Measurements from ENCODE around the gene IRF9. TPM values are rescaled to one million over a fixed set of nuclear protein-coding genes. Genes with fewer than 3 reads are reported as not detected.

Gene IRF9
- total RNA-seq, 1 donor from 2014 or later: 45.1 TPM

- TF ChIP-seq, protein P1, sequence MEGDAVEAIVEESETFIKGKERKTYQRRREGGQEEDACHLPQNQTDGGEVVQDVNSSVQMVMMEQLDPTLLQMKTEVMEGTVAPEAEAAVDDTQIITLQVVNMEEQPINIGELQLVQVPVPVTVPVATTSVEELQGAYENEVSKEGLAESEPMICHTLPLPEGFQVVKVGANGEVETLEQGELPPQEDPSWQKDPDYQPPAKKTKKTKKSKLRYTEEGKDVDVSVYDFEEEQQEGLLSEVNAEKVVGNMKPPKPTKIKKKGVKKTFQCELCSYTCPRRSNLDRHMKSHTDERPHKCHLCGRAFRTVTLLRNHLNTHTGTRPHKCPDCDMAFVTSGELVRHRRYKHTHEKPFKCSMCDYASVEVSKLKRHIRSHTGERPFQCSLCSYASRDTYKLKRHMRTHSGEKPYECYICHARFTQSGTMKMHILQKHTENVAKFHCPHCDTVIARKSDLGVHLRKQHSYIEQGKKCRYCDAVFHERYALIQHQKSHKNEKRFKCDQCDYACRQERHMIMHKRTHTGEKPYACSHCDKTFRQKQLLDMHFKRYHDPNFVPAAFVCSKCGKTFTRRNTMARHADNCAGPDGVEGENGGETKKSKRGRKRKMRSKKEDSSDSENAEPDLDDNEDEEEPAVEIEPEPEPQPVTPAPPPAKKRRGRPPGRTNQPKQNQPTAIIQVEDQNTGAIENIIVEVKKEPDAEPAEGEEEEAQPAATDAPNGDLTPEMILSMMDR (conservative IDR thresholded peaks at IDR 0.05; ENCODE audit: low read depth, low read length): no peak
Observed at GRCh38 chr14:24187539-24187915, 26.5 kb downstream of the IRF9 start.

DNA sequence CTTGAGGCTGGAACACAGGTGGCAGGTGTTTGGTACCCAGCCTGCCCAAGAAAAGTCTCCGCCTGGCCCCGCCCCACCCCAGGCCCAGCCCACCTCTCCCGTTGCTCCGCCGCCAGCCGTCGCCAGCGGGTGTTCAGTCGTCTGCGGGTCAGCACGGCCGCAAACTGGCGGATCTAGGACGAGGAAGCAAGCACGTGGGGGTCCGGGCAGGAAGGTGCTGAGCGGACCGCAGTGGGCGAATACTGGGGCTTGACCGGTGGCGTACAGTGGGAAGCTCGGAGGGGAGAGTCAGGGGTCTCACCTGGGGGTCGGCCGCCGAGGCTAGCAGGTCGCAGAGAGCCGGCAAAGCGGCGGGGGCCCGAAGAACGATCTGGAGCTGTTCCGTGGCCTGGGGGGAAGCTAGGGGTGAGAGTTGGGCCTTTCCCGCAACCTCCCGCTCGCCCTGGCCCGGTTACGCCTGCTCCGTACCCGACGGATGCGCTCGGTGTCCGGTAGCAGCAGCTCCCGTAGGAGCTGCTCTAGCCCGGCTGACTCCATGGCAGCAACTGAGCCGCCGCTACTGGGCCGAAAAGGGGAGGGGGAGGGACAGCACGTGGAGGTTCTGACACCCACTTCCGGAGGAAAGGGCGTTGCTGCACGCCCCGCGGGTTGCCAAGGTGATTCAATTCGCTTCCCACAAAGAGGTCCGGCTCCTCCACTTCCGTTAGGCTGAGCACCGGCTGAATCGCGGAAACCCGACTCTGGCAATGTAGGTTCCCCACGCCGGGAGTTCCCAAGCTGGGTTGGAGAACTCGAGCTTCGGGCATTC is 27.4 kb downstream of the IRF9 start, which contains the start of gene IPO4:
IPO4 (minus strand) TSS at position 566 of the 808 bp plus-strand sequence; CDS start at position 537, 29 bp downstream.
- TF ChIP-seq, protein P1 (conservative IDR thresholded peaks at IDR 0.05; ENCODE audit: low read depth, low read length): no peak
- peak; percentile 84 for DNase-seq (ENCODE audit: low read depth)
- peak within 1 kb of the TSS; percentile 93 for H3K4me3 ChIP-seq (ENCODE audit: low read depth, low read length)

More at GRCh38 chr14:24187539-24187915, 26.5 kb downstream of the IRF9 start:
- DNase-seq (ENCODE audit: low read depth): no peak
- peak overlapping the region; percentile 93 for H3K4me3 ChIP-seq (ENCODE audit: low read depth, low read length)

- TF ChIP-seq, protein P1 (conservative IDR thresholded peaks at IDR 0.05; ENCODE audit: low read depth, low read length): no peak
- DNase-seq (ENCODE audit: low read depth): no peak
- peak overlapping the region; percentile 93 for H3K4me3 ChIP-seq (ENCODE audit: low read depth, low read length)
Observed at GRCh38 chr14:24189059-24189375, 28.0 kb downstream of the IRF9 start.

GRCh38 chr14:24189460-24189859 is 28.4 kb downstream of the IRF9 start:
- no peak overlapping the region for H3K4me3 ChIP-seq (ENCODE audit: low read depth, low read length)
- TF ChIP-seq, protein P1 (conservative IDR thresholded peaks at IDR 0.05; ENCODE audit: low read depth, low read length): no peak
- DNase-seq (ENCODE audit: low read depth): no peak

- H3K4me3 ChIP-seq (ENCODE audit: low read depth, low read length): no peak overlapping the region
- DNase-seq (ENCODE audit: low read depth): no peak
- TF ChIP-seq, protein P1 (conservative IDR thresholded peaks at IDR 0.05; ENCODE audit: low read depth, low read length): no peak
Observed at GRCh38 chr14:24190416-24190815, 29.4 kb downstream of the IRF9 start.

DNA sequence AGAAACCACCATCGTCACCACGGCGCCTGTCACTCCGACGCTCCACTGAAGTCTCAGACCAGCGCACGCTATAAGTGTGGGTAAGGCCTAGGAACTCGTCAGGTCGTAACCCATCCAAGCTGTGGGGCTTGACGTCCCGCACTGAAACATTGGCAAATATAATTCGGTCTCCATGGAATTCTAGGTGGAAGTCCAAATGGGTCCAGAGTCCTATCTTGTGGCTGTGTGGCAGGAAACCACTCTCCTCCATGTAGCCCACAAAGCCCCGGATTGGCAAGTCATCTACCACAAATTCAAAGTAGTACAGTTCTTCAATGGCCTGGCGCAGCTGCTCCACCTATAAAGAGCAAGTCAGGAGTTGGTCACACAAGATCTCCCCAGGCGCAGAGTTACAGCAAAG is 31.9 kb downstream of the IRF9 start:
- H3K4me3 ChIP-seq (ENCODE audit: low read depth, low read length): no peak overlapping the region
- no peak for DNase-seq (ENCODE audit: low read depth)
- TF ChIP-seq, protein P1 (conservative IDR thresholded peaks at IDR 0.05; ENCODE audit: low read depth, low read length): no peak
